IMR-90 (cell line): ENCODE results near the gene RAB43. TPM values are rescaled to one million over a fixed set of nuclear protein-coding genes. Genes with fewer than 3 reads are reported as not detected.

ENCODE experiments used
- ATAC-seq: fragments of 200-7000 bp; cut with Tn5 transposase; 2 replicates; pipeline ENCODE4 v1.9.1; 2020; ENCODE audit warnings: low read depth, mild to moderate bottlenecking, moderate library complexity
- BruUV-seq: library from RNA; stranded (reverse); fragments of 400-500 nt; replicated peaks from 2 replicates; lab custom pipeline; 2021; lab: Mats Ljungman, UMichigan
- CTCF ChIA-PET: fragments of 300-600 bp; formaldehyde crosslinking; extraction: SDS; loops from one replicate; lab custom pipeline; 2021; ENCODE audit warnings: antibody characterized with exemption; lab: Yijun Ruan, JAX
- POLR2A ChIA-PET: fragments of 300-600 bp; sonication (Branson Sonifier 250); formaldehyde crosslinking; loops from one replicate; lab custom pipeline; 2022; ENCODE audit warnings: antibody characterized with exemption; ENCODE audit not compliant: unreplicated experiment; lab: Charles Lee
- DNase-seq: peaks from one replicate; pipeline ENCODE4 v3.0.0; 2013
- H2AFZ ChIP-seq: replicated peaks from 2 replicates; pipeline ENCODE3; 2013; ENCODE audit warnings: low read length, mild to moderate bottlenecking; ENCODE audit not compliant: poor library complexity
- H2AK5ac ChIP-seq: 2 replicates; pipeline ENCODE4 v1.6.1; 2013; ENCODE audit warnings: low read depth, low read length, inconsistent platforms
- H2AK9ac ChIP-seq: replicated peaks from 2 replicates; pipeline ENCODE3; 2013; ENCODE audit warnings: mild to moderate bottlenecking, low read depth, low read length, moderate library complexity; ENCODE audit not compliant: poor library complexity
- H2BK120ac ChIP-seq: 2 replicates; pipeline ENCODE4 v1.6.1; 2013; ENCODE audit warnings: low read depth, low read length, inconsistent platforms
- H2BK15ac ChIP-seq: 3 replicates; pipeline ENCODE4 v1.6.1; 2013; ENCODE audit warnings: low read depth, low read length, inconsistent platforms
- H2BK20ac ChIP-seq: 2 replicates; pipeline ENCODE4 v1.6.1; 2013; ENCODE audit warnings: low read depth, mild to moderate bottlenecking, inconsistent platforms, low read length, moderate library complexity
- H2BK5ac ChIP-seq: 2 replicates; pipeline ENCODE4 v1.6.1; 2013; ENCODE audit warnings: mild to moderate bottlenecking, low read depth, low read length, inconsistent platforms; ENCODE audit not compliant: poor library complexity, severe bottlenecking
- H3K14ac ChIP-seq: replicated peaks from 2 replicates; pipeline ENCODE4 v1.6.1; 2013; ENCODE audit warnings: low read depth, low read length, inconsistent platforms
- H3K18ac ChIP-seq: 2 replicates; pipeline ENCODE4 v1.6.1; 2013; ENCODE audit warnings: low read depth, low read length, control low read depth
- H3K23ac ChIP-seq: 2 replicates; pipeline ENCODE4 v1.6.1; 2013; ENCODE audit warnings: low read depth, low read length, inconsistent platforms
- H3K27ac ChIP-seq: 2 replicates; pipeline ENCODE4 v1.5.1; 2013; ENCODE audit warnings: mild to moderate bottlenecking, control low read depth, low read length; ENCODE audit not compliant: insufficient read depth
- H3K27me3 ChIP-seq: 2 replicates; pipeline ENCODE4 v1.6.1; 2013; ENCODE audit warnings: low read length; ENCODE audit not compliant: control insufficient read depth, insufficient read depth
- H3K36me3 ChIP-seq: 2 replicates; pipeline ENCODE4 v1.6.1; 2013; ENCODE audit warnings: low read length, mixed read lengths; ENCODE audit not compliant: control insufficient read depth, insufficient read depth
- H3K4ac ChIP-seq: 2 replicates; pipeline ENCODE4 v1.6.1; 2013; ENCODE audit warnings: low read depth, low read length, inconsistent platforms
- H3K4me1 ChIP-seq: 2 replicates; pipeline ENCODE4 v1.6.1; 2013; ENCODE audit warnings: low read length, mixed read lengths; ENCODE audit not compliant: control insufficient read depth, insufficient read depth
- H3K4me2 ChIP-seq: 2 replicates; pipeline ENCODE4 v1.6.1; 2013; ENCODE audit warnings: low read depth, mild to moderate bottlenecking, control low read depth, low read length, moderate library complexity
- H3K4me3 ChIP-seq: 2 replicates; pipeline ENCODE4 v1.5.1; 2013; ENCODE audit warnings: low read depth, mild to moderate bottlenecking, control low read depth, low read length, moderate library complexity; ENCODE audit not compliant: insufficient read depth
- H3K56ac ChIP-seq: 2 replicates; pipeline ENCODE4 v1.6.1; 2013; ENCODE audit warnings: low read length, inconsistent platforms; ENCODE audit not compliant: insufficient read depth; ENCODE audit errors: extremely low read depth
- H3K79me1 ChIP-seq, 2 experiments: 2 replicates each; pipeline ENCODE4 v1.6.1; 2013; ENCODE audit warnings: low read length in 2 of 2, inconsistent platforms in 1 of 2, low read depth in 1 of 2
- H3K9ac ChIP-seq: 2 replicates; pipeline ENCODE4 v1.6.1; 2013; ENCODE audit warnings: low read depth, low read length, control low read depth
- H3K9me1 ChIP-seq: 2 replicates; pipeline ENCODE4 v1.6.1; 2013; ENCODE audit warnings: low read length, inconsistent platforms; ENCODE audit not compliant: insufficient read depth
- H3K9me3 ChIP-seq: 2 replicates; pipeline ENCODE4 v1.6.1; 2013; ENCODE audit warnings: low read length; ENCODE audit not compliant: control insufficient read depth, insufficient read depth
- H4K20me1 ChIP-seq: 2 replicates; pipeline ENCODE4 v1.6.1; 2013; ENCODE audit warnings: low read length, inconsistent platforms; ENCODE audit not compliant: insufficient read depth
- H4K5ac ChIP-seq: 2 replicates; pipeline ENCODE4 v1.6.1; 2013; ENCODE audit warnings: mild to moderate bottlenecking, low read depth, low read length, control low read depth
- H4K8ac ChIP-seq, 2 experiments: 2 replicates each; pipeline ENCODE4 v1.6.1; 2013; ENCODE audit warnings: low read depth in 2 of 2, low read length in 2 of 2, control low read depth in 1 of 2, inconsistent platforms in 1 of 2
- H4K91ac ChIP-seq: 2 replicates; pipeline ENCODE4 v1.6.1; 2013; ENCODE audit warnings: low read depth, low read length, inconsistent platforms; ENCODE audit not compliant: insufficient read depth
- BHLHE40 ChIP-seq: fragments of 150-350 bp; IDR thresholded peaks from 2 replicates; pipeline ENCODE4 v1.6.1; 2016; ENCODE audit warnings: mild to moderate bottlenecking, low read depth, low read length
- CEBPB ChIP-seq: IDR thresholded peaks from 2 replicates; pipeline ENCODE4 v1.6.1; 2012; ENCODE audit warnings: low read depth, low read length, improper control_type of control experiment
- CHD1 ChIP-seq: IDR thresholded peaks from 2 replicates; pipeline ENCODE4 v1.6.1; 2012; ENCODE audit warnings: low read depth, low read length, improper control_type of control experiment
- FOS ChIP-seq: fragments of 150-350 bp; IDR thresholded peaks from 2 replicates; pipeline ENCODE4 v1.6.1; 2016; ENCODE audit warnings: low read depth, low read length
- MAFK ChIP-seq: IDR thresholded peaks from 2 replicates; pipeline ENCODE4 v1.6.1; 2012; ENCODE audit warnings: low read depth, low read length, improper control_type of control experiment
- MAZ ChIP-seq: IDR thresholded peaks from 2 replicates; pipeline ENCODE4 v1.6.1; 2012; ENCODE audit warnings: low read depth, mild to moderate bottlenecking, low read length, improper control_type of control experiment, moderate library complexity, borderline replicate concordance
- MXI1 ChIP-seq: IDR thresholded peaks from 2 replicates; pipeline ENCODE4 v1.6.1; 2012; ENCODE audit warnings: low read depth, mild to moderate bottlenecking, low read length, moderate library complexity, borderline replicate concordance
- NFE2L2 ChIP-seq: fragments of 150-350 bp; IDR thresholded peaks from 2 replicates; pipeline ENCODE4 v1.6.1; 2016; ENCODE audit warnings: low read depth, mild to moderate bottlenecking, low read length
- POLR2A ChIP-seq: IDR thresholded peaks from 2 replicates; pipeline ENCODE4 v1.6.1; 2012; ENCODE audit warnings: mild to moderate bottlenecking, low read depth, low read length
- RAD21 ChIP-seq: IDR thresholded peaks from 2 replicates; pipeline ENCODE4 v1.6.1; 2012; ENCODE audit warnings: low read length, improper control_type of control experiment
- RCOR1 ChIP-seq: IDR thresholded peaks from 2 replicates; pipeline ENCODE4 v1.6.1; 2012; ENCODE audit warnings: mild to moderate bottlenecking, low read length, improper control_type of control experiment; ENCODE audit not compliant: insufficient replicate concordance
- RFX5 ChIP-seq: IDR thresholded peaks from 2 replicates; pipeline ENCODE4 v1.8.0; 2012; ENCODE audit warnings: low read depth, mild to moderate bottlenecking, low read length, moderate library complexity
- SMC3 ChIP-seq: fragments of 150-350 bp; IDR thresholded peaks from 2 replicates; pipeline ENCODE4 v1.6.1; 2016; ENCODE audit warnings: low read depth, mild to moderate bottlenecking, antibody characterized with exemption, low read length, moderate library complexity
- WGBS, 2 experiments: methylation state at CpG; one replicate each; pipeline versions ENCODE4 v1.1.5 to v1.1.7; 2013; ENCODE audit warnings: missing lambda C conversion rate in 2 of 2; ENCODE audit not compliant: insufficient read length in 1 of 2; ENCODE audit errors: extremely low coverage in 2 of 2; 5-methylcytosine and 5-hydroxymethylcytosine counted together
- dilution Hi-C: fragments of 300-500 bp; cut with HindIII; formaldehyde crosslinking; loops from one replicate; pipeline ENCODE4 v1.14.3; 2018; ENCODE audit warnings: low sequenced_read_pairs; ENCODE audit not compliant: unreplicated experiment
- in situ Hi-C: fragments of 300-500 bp; cut with MboI; formaldehyde crosslinking; loops from 3 replicates; pipeline ENCODE4 v1.14.3; 2019; ENCODE audit warnings: low sequenced_read_pairs, inconsistent platforms, mixed read lengths
- intact Hi-C: fragments of 100-400 bp; cut with micrococcal nuclease; formaldehyde crosslinking; loops from 2 replicates; pipeline ENCODE4 v1.10.0; 2022
- polyA plus RNA-seq, 3 experiments: library from polyadenylated mRNA; depleted of rRNA; stranded (reverse); fragments of >200 nt; gene quantifications; 2 replicates each; pipeline ENCODE4 v1.2.3, GENCODE V29; 2012; ENCODE audit warnings: low replicate concordance in 1 of 3
- total RNA-seq: library from RNA; depleted of rRNA; stranded (reverse); fragments of >200 nt; gene quantifications from 2 replicates; pipeline ENCODE4 v1.2.3, GENCODE V29; 2012
- TF ChIP-seq, protein P1 (sequence below): conservative IDR thresholded peaks from 2 replicates; pipeline ENCODE4 v1.5.1; 2012; ENCODE audit warnings: mild to moderate bottlenecking, low read depth, low read length, improper control_type of control experiment
- TF ChIP-seq, protein P2 (sequence below): fragments of 150-350 bp; IDR thresholded peaks from 2 replicates; pipeline ENCODE4 v1.6.1; 2017; ENCODE audit warnings: mild to moderate bottlenecking, antibody characterized with exemption, low read length, low read depth
- TF ChIP-seq, protein P3 (sequence below): fragments of 150-350 bp; IDR thresholded peaks from 2 replicates; pipeline ENCODE4 v1.6.1; 2016; ENCODE audit warnings: low read depth, mild to moderate bottlenecking, low read length, moderate library complexity, borderline replicate concordance

RAB43 gene
- total and polyA plus RNA-seq, 2 of the 4 experiments (the other 2 are of a cell fraction), result 9.9 to 14.0 TPM

DNA sequence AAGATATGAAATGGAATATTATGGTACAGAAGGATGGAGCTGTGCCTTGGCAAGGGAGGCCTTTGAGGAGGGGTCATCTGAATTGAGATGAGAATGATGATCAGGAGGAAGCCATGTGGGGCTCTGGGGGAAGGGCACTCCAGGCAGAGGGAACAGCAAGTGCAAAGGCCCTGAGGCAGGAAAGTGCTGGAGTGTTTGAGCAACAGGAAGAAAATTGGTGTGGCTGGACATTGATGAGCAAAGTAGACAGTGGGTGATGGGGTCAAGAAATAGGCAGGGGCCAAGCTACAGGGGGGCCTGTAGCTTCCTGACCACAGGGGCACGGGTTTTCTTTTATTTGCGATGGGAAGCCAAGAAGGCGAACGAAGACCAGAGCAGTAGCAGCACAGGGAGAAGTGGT is 64.4 kb downstream of the RAB43 start:
- dilution Hi-C loops (no loop called here), in situ Hi-C loops (loop anchor here (10.0 kb wide), 1 partner anchor 188 kb away; the partner anchor contains the start of gene COPG1), intact Hi-C loops (loop anchor here (10.0 kb wide), 1 partner anchor 58 kb away; no protein-coding TSS in a partner anchor)
- no peak overlapping the region for H4K91ac ChIP-seq
- H2BK120ac ChIP-seq, result no peak overlapping the region
- 83% methylated on average over 4 of the region's 4 CpGs; no CpG with 5 or more reads in 1 of the 2 experiments for WGBS, 2 experiments
- H3K9ac ChIP-seq, result no peak overlapping the region
- H3K27me3 ChIP-seq, result peaks cover 25% of the 10 kb centered on the region
- H2BK5ac ChIP-seq, result no peak overlapping the region
- no peak overlapping the region for H2AFZ ChIP-seq
- POLR2A ChIA-PET, result no interaction called here
- H3K14ac ChIP-seq, result no peak overlapping the region
- H3K56ac ChIP-seq, result no peak overlapping the region
- no peak overlapping the region for H3K4me2 ChIP-seq
- no peak overlapping the region for H2BK15ac ChIP-seq
- H3K4ac ChIP-seq, result no peak overlapping the region
- no peak overlapping the region for H2AK5ac ChIP-seq
- H4K5ac ChIP-seq, result no peak overlapping the region
- no peak overlapping the region for H4K8ac ChIP-seq
- peaks cover 2% of the 10 kb centered on the region; the same call in 1 of the 2 replicates for H3K4me1 ChIP-seq
- no peak overlapping the region for H2BK20ac ChIP-seq
- no peaks in the 10 kb centered on the region for H3K79me1 ChIP-seq
- ATAC-seq, result no peak
- no peaks in the 10 kb centered on the region for H4K20me1 ChIP-seq
- no peak overlapping the region for H3K23ac ChIP-seq
- H3K9me1 ChIP-seq, result no peaks in the 10 kb centered on the region
- no peak for DNase-seq
- no peak overlapping the region for H3K4me3 ChIP-seq
- CTCF ChIA-PET, result interaction anchor here (0.8 kb wide), 1 partner anchor 86 kb away, joined by 3 read pairs; no protein-coding TSS in a partner anchor
- no peak overlapping the region for H2AK9ac ChIP-seq
- no peaks in the 10 kb centered on the region for H3K36me3 ChIP-seq
- no TSS peak for BruUV-seq
- H3K18ac ChIP-seq, result no peak overlapping the region
- TF ChIP-seq CHD1, result no peak
- TF ChIP-seq, protein P1, sequence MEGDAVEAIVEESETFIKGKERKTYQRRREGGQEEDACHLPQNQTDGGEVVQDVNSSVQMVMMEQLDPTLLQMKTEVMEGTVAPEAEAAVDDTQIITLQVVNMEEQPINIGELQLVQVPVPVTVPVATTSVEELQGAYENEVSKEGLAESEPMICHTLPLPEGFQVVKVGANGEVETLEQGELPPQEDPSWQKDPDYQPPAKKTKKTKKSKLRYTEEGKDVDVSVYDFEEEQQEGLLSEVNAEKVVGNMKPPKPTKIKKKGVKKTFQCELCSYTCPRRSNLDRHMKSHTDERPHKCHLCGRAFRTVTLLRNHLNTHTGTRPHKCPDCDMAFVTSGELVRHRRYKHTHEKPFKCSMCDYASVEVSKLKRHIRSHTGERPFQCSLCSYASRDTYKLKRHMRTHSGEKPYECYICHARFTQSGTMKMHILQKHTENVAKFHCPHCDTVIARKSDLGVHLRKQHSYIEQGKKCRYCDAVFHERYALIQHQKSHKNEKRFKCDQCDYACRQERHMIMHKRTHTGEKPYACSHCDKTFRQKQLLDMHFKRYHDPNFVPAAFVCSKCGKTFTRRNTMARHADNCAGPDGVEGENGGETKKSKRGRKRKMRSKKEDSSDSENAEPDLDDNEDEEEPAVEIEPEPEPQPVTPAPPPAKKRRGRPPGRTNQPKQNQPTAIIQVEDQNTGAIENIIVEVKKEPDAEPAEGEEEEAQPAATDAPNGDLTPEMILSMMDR, result no peak
- no peak for TF ChIP-seq MXI1
- TF ChIP-seq POLR2A, result no peak
- no peak for TF ChIP-seq MAFK
- no peak for TF ChIP-seq RCOR1
- TF ChIP-seq, protein P2, sequence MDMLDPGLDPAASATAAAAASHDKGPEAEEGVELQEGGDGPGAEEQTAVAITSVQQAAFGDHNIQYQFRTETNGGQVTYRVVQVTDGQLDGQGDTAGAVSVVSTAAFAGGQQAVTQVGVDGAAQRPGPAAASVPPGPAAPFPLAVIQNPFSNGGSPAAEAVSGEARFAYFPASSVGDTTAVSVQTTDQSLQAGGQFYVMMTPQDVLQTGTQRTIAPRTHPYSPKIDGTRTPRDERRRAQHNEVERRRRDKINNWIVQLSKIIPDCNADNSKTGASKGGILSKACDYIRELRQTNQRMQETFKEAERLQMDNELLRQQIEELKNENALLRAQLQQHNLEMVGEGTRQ, result no peak
- no peak for TF ChIP-seq RFX5
- TF ChIP-seq RAD21, result no peak
- TF ChIP-seq NFE2L2, result no peak
- TF ChIP-seq FOS, result no peak
- TF ChIP-seq MAZ, result no peak
- TF ChIP-seq, protein P3, sequence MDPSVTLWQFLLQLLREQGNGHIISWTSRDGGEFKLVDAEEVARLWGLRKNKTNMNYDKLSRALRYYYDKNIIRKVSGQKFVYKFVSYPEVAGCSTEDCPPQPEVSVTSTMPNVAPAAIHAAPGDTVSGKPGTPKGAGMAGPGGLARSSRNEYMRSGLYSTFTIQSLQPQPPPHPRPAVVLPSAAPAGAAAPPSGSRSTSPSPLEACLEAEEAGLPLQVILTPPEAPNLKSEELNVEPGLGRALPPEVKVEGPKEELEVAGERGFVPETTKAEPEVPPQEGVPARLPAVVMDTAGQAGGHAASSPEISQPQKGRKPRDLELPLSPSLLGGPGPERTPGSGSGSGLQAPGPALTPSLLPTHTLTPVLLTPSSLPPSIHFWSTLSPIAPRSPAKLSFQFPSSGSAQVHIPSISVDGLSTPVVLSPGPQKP, result no peak
- no peak for TF ChIP-seq BHLHE40
- no peak for TF ChIP-seq SMC3
- TF ChIP-seq CEBPB, result no peak
- no peaks in the 10 kb centered on the region for H3K9me3 ChIP-seq
- H3K27ac ChIP-seq, result no peak overlapping the region
